ENCODE results near the gene RBP4. TPM values are rescaled to one million over a fixed set of nuclear protein-coding genes. Genes with fewer than 3 reads are reported as not detected.

The RBP4 gene
- total RNA-seq, 4 donors from 2014 or later, result 628 to 1,485 (median 1,176) TPM

DNA sequence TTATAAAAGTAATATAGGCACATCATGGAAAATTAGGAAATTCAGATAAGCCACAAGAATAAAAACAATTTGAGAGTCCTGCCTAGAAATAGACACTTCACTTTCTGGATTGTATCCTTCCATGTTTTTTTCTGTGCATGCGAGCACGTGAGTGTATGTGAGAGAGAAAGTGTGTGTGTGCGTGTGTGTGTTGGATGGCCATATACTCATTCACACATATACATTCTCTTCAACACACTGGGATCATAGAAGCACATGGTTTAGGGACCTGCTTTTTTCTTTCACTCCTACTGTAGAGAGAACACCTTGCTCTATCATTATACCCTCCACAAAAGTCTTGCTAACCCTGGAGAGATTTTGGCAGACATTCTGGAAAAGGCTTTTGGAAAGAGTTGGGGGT, 27.1 kb downstream of the RBP4 start:
- TF ChIP-seq, protein P1, sequence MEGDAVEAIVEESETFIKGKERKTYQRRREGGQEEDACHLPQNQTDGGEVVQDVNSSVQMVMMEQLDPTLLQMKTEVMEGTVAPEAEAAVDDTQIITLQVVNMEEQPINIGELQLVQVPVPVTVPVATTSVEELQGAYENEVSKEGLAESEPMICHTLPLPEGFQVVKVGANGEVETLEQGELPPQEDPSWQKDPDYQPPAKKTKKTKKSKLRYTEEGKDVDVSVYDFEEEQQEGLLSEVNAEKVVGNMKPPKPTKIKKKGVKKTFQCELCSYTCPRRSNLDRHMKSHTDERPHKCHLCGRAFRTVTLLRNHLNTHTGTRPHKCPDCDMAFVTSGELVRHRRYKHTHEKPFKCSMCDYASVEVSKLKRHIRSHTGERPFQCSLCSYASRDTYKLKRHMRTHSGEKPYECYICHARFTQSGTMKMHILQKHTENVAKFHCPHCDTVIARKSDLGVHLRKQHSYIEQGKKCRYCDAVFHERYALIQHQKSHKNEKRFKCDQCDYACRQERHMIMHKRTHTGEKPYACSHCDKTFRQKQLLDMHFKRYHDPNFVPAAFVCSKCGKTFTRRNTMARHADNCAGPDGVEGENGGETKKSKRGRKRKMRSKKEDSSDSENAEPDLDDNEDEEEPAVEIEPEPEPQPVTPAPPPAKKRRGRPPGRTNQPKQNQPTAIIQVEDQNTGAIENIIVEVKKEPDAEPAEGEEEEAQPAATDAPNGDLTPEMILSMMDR (IDR thresholded peaks at IDR 0.05; ENCODE audit: low read depth), result no peak

DNA sequence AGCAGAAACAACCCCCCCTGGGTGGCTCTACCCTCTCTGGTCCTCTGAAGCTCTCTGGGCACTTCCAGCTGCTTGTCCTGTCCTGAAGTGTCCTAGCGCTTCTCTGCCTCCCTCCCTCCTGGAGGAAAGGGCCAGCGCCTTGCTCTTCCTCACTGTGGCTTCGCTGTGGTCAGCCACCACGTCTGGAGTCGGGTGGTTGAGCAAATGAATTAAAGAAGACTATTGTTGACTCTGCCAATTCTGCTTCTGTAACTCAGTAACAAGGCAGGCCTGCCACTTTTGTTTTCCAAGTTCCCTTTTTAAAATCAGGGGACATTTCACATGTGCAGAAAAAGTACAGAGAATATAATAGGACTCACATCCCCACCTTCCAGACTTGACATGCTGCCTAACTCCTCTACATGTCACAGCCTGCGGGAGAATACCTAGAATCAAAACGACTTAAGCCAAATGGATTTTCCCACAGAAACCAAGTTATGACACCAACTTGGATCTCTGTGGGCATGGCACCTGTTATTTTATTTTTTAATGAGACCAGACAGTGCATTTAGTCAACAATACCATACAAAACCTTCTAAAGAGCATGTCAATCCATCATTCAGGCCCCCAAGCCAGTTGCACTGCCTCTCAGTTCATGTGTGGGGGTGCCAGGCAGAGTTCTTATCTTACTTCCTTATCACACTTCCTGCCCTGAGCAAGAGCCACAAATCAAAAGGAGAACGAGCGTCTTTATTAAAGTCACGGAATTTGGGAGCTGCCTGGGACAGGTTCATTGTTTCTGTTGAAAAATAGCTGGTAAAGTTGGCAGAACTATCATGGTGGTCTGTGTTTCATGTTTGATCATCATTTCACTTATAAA, 27.8 kb downstream of the RBP4 start:
- TF ChIP-seq, protein P1 (IDR thresholded peaks at IDR 0.05; ENCODE audit: low read depth), result no peak

DNA sequence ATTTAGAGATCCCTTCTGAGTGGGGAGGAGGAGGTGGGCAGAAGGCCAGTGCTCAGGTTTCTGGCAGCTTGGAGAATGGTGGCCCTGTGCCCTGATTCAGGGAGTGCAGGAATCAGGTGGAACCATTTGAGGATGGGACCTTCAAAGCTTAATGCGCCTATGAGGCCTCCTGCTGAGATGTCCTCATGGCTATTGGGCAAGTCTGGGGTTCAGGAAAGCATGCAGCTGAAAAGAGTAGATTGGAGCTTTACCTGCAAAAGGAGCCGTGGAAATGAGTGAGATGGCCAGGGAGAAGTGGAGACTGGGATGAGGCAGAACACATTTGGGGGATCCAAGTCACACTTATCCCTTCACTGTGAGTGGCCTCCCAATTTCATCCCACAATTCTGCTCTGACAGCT, 28.4 kb downstream of the RBP4 start:
- TF ChIP-seq, protein P1 (IDR thresholded peaks at IDR 0.05; ENCODE audit: low read depth), result no peak

DNA sequence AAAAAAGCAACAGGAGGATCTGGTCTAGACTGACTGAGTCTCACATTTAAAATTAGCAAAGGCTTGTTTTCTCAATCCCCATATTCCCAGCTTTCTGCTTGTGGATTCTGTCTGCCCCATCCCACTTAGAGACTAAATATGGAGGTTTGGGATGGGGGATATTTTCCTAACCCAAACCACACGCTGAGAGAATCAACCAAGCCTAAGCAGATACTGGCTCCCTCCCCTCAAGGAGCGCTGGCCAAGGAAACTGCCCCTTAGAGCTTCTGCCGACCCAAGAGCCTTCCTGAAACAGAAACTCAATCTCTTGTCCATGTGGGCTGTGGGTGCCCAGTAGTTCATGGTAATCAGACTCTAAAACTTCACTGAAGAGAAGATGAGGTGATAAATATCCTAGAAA, 30.7 kb downstream of the RBP4 start:
- TF ChIP-seq, protein P1 (IDR thresholded peaks at IDR 0.05; ENCODE audit: low read depth), result no peak

DNA sequence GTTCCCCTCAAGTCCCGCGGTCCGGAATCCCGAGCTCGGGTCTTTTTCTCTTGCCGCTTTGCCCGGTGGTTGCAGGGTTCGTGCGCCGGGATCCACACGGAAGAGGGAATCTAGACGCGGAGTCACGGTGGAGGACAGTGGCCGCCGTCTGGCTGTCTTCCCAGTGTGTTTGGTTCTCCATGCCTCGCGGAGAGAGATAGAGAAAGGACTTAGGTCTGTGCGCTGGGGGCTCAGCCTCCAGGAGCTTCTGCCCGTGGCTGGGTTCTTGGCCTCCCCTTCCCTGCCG, 33.0 kb downstream of the RBP4 start:
- TF ChIP-seq, protein P1 (IDR thresholded peaks at IDR 0.05; ENCODE audit: low read depth), result no peak

DNA sequence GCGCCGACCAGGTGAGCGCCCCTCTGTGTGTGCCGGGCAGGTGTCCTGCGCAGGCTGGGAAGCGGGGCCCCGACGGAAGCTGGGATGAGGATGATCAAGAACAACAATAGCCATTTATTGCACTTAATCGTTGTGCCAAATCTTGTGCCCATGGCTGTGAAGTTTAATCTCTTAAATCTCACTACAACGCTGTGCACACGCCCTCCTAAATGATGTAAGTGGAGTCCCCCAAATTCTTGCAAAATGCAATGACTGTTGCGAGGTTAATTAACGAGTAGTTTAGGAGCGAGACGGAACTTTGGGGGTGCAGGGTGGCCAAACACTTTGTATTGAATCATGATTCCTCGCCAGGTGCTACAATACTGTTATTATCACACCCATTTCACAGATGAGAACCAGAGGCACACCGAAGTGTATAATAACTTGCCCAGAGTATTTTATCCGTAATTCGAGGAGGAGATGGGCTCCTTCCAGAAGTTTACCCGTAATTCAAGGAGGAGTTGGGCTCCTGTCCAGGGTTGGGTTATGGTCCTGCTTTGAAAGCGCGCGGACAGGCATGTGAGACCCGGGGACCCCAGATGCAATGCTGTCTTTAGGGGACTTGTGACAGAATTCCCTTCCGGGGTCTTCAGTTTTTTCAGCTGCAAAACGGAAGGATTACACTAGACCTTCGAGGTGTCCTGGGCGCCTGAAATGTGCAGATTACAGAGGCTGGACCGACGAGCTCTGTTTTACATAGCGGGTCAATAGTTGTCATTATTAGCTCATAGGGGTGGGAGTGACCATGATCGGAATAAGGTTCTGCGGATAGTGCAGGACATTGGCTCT, 33.5 kb downstream of the RBP4 start:
- TF ChIP-seq, protein P1 (IDR thresholded peaks at IDR 0.05; ENCODE audit: low read depth), result no peak
